Neural cell (in vitro differentiated cells): Measurements from ENCODE around the gene EPAS1. TPM values are rescaled to one million over a fixed set of nuclear protein-coding genes. Genes with fewer than 3 reads are reported as not detected.

Source experiments
- H2AFZ ChIP-seq: fragments of 200-600, 300-800 bp; sonication (generic), shearing (Covaris generic); 2 replicates; pipeline ENCODE4 v1.6.0; 2014; ENCODE audit warnings: low read depth, mild to moderate bottlenecking, antibody characterized with exemption, low read length, moderate library complexity
- H3F3A ChIP-seq: fragments of 200-600 bp; shearing (Covaris generic); 2 replicates; pipeline ENCODE4 v1.6.1; 2016; ENCODE audit warnings: mild to moderate bottlenecking, moderate library complexity, mixed read lengths, antibody characterized with exemption, low read length; ENCODE audit not compliant: insufficient read depth, poor library complexity, severe bottlenecking
- H3K27ac ChIP-seq: fragments of 200-600, 300-800 bp; sonication (generic), shearing (Covaris generic); 2 replicates; pipeline ENCODE4 v1.5.1; 2014; ENCODE audit warnings: mild to moderate bottlenecking, low read length, moderate library complexity
- H3K27me3 ChIP-seq: fragments of 300-800, 200-600 bp; sonication (generic), shearing (Covaris generic); 2 replicates; pipeline ENCODE4 v1.6.0; 2014; ENCODE audit warnings: mild to moderate bottlenecking, low read depth, low read length, moderate library complexity; ENCODE audit not compliant: insufficient read depth
- H3K36me3 ChIP-seq: fragments of 300-800, 200-600 bp; sonication (generic), shearing (Covaris generic); 2 replicates; pipeline ENCODE4 v1.5.1; 2014; ENCODE audit warnings: mild to moderate bottlenecking, antibody characterized with exemption, low read length, moderate library complexity; ENCODE audit not compliant: insufficient read depth
- H3K4me2 ChIP-seq: fragments of 300-800, 200-600 bp; sonication (generic), shearing (Covaris generic); 2 replicates; pipeline ENCODE4 v1.6.0; 2014; ENCODE audit warnings: mild to moderate bottlenecking, low read length
- H3K4me3 ChIP-seq: fragments of 300-800, 200-600 bp; sonication (generic), shearing (Covaris generic); 2 replicates; pipeline ENCODE4 v1.5.1; 2014; ENCODE audit warnings: mild to moderate bottlenecking, low read length, moderate library complexity
- H3K79me2 ChIP-seq: fragments of 200-600 bp; shearing (Covaris generic); replicated peaks from 2 replicates; pipeline ENCODE4 v1.6.0; 2014; ENCODE audit warnings: mild to moderate bottlenecking, low read length, moderate library complexity; ENCODE audit not compliant: insufficient read depth
- H3K9ac ChIP-seq: fragments of 300-800, 200-600 bp; sonication (generic), shearing (Covaris generic); 2 replicates; pipeline ENCODE4 v1.6.1; 2016; ENCODE audit warnings: mild to moderate bottlenecking, low read length, mixed read lengths
- H3K9me2 ChIP-seq: fragments of 200-600 bp; shearing (Covaris generic); 2 replicates; pipeline ENCODE4 v1.6.1; 2016; ENCODE audit warnings: mild to moderate bottlenecking, low read length, mixed read lengths; ENCODE audit not compliant: insufficient read depth
- H3K9me3 ChIP-seq: fragments of 200-600, 300-800 bp; sonication (generic), shearing (Covaris generic); 2 replicates; pipeline ENCODE4 v1.6.1; 2016; ENCODE audit warnings: mild to moderate bottlenecking, mixed run types, low read length, moderate library complexity, mixed read lengths
- H4K20me1 ChIP-seq: fragments of 200-600 bp; shearing (Covaris generic); 2 replicates; pipeline ENCODE4 v1.6.1; 2016; ENCODE audit warnings: mild to moderate bottlenecking, mixed run types; ENCODE audit not compliant: insufficient read depth
- CTCF ChIP-seq: fragments of 450-650 bp; IDR thresholded peaks from 2 replicates; pipeline ENCODE4 v1.5.1; 2014; ENCODE audit warnings: antibody characterized with exemption, mild to moderate bottlenecking, moderate library complexity; ENCODE audit not compliant: poor library complexity, severe bottlenecking
- EP300 ChIP-seq: fragments of 450-650 bp; conservative IDR thresholded peaks from 2 replicates; pipeline ENCODE4 v1.6.1; 2014; ENCODE audit warnings: antibody characterized with exemption, mild to moderate bottlenecking, moderate library complexity; ENCODE audit not compliant: poor library complexity, severe bottlenecking
- EZH2 ChIP-seq: fragments of 200-600, 300-800 bp; shearing (Covaris generic), sonication (generic); IDR thresholded peaks from 2 replicates; pipeline ENCODE4 v1.6.1; 2014; ENCODE audit warnings: antibody characterized with exemption, low read length, borderline replicate concordance, mild to moderate bottlenecking; ENCODE audit not compliant: insufficient read depth, poor library complexity, severe bottlenecking
- MXI1 ChIP-seq: fragments of 450-650 bp; conservative IDR thresholded peaks from 2 replicates; pipeline ENCODE4 v1.6.1; 2014; ENCODE audit warnings: antibody characterized with exemption, mild to moderate bottlenecking; ENCODE audit not compliant: poor library complexity, severe bottlenecking
- POLR2AphosphoS5 ChIP-seq: IDR thresholded peaks from 2 replicates; pipeline ENCODE4 v1.6.1; 2012
- RAD21 ChIP-seq: fragments of 450-650 bp; conservative IDR thresholded peaks from 2 replicates; pipeline ENCODE4 v1.6.1; 2014; ENCODE audit warnings: antibody characterized with exemption, mild to moderate bottlenecking, moderate library complexity
- REST ChIP-seq: IDR thresholded peaks from 2 replicates; pipeline ENCODE4 v1.6.1; 2012; ENCODE audit warnings: borderline replicate concordance
- SMC3 ChIP-seq: fragments of 450-650 bp; conservative IDR thresholded peaks from 2 replicates; pipeline ENCODE4 v1.6.1; 2014; ENCODE audit warnings: antibody characterized with exemption, mild to moderate bottlenecking, moderate library complexity; ENCODE audit not compliant: poor library complexity
- TAF1 ChIP-seq: IDR thresholded peaks from 2 replicates; pipeline ENCODE4 v1.6.1; 2012; ENCODE audit warnings: low read depth
- polyA plus RNA-seq: library from polyadenylated mRNA; depleted of rRNA; stranded (reverse); fragments of >200 nt; gene quantifications from 2 replicates; pipeline ENCODE4 v1.2.3, GENCODE V29; 2014

EPAS1 gene
- polyA plus RNA-seq, 1 donor from 2014 or later = not detected

- TF ChIP-seq EP300 = no peak
- no peak for TF ChIP-seq POLR2AphosphoS5
- no peak for TF ChIP-seq TAF1
- TF ChIP-seq SMC3 = no peak
- TF ChIP-seq MXI1 = no peak
- no peak for TF ChIP-seq EZH2
- no peak for TF ChIP-seq RAD21
- no peak for TF ChIP-seq REST
- no peak for TF ChIP-seq CTCF
- no peak overlapping the region for H3K27ac ChIP-seq
- no peaks in the 10 kb centered on the region for H3K9me2 ChIP-seq
- no peak overlapping the region for H2AFZ ChIP-seq
- H3K36me3 ChIP-seq = no peaks in the 10 kb centered on the region
- no peak overlapping the region for H3K4me3 ChIP-seq
- no peak overlapping the region for H3K4me2 ChIP-seq
- H3K9ac ChIP-seq = no peak overlapping the region
- H3F3A ChIP-seq = no peaks in the 10 kb centered on the region
- no peaks in the 10 kb centered on the region for H3K27me3 ChIP-seq
- H3K9me3 ChIP-seq = no peaks in the 10 kb centered on the region
- H3K79me2 ChIP-seq = no peaks in the 10 kb centered on the region
- no peaks in the 10 kb centered on the region for H4K20me1 ChIP-seq
Measured at GRCh38 chr2:46276642-46277041, 20.6 kb upstream of the EPAS1 start.

GRCh38 chr2:46277431-46278190 lies 19.6 kb upstream of the EPAS1 start:
- TF ChIP-seq RAD21 (no peak), TAF1 (no peak), EZH2 (no peak), SMC3 (no peak), CTCF (no peak), EP300 (no peak)
- Histone ChIP-seq H3F3A (no peaks in the 10 kb centered on the region), H2AFZ (no peak overlapping the region), H3K36me3 (no peaks in the 10 kb centered on the region), H3K9ac (no peak overlapping the region), H4K20me1 (no peaks in the 10 kb centered on the region), H3K9me2 (no peaks in the 10 kb centered on the region), H3K27me3 (no peaks in the 10 kb centered on the region), H3K79me2 (no peaks in the 10 kb centered on the region), H3K9me3 (no peaks in the 10 kb centered on the region), H3K4me2 (no peak overlapping the region), H3K27ac (no peak overlapping the region), H3K4me3 (no peak overlapping the region)
